Fibroblast of villous mesenchyme (primary cell): ENCODE data around the gene CSMD2. TPM values are rescaled to one million over a fixed set of nuclear protein-coding genes. Genes with fewer than 3 reads are reported as not detected.

Experiments
- DNase-seq: peaks from one replicate; pipeline ENCODE4 v3.0.0-alpha.2; 2010; ENCODE audit warnings: low read depth
- H3K4me3 ChIP-seq: 2 replicates; pipeline ENCODE4 v1.5.1; 2011; ENCODE audit warnings: low read depth, mild to moderate bottlenecking, low read length
- total RNA-seq: library from RNA; depleted of rRNA; stranded (reverse); fragments of >200 nt; gene quantifications from 2 replicates; pipeline ENCODE4 v1.2.3, GENCODE V29; 2012
- TF ChIP-seq, protein P1 (sequence below): IDR thresholded peaks from 2 replicates; pipeline ENCODE4 v1.5.1; 2012; ENCODE audit warnings: low read depth, mild to moderate bottlenecking, low read length; ENCODE audit not compliant: insufficient read depth

CSMD2 gene
- total RNA-seq, 1 donor = 3.0 TPM

DNA sequence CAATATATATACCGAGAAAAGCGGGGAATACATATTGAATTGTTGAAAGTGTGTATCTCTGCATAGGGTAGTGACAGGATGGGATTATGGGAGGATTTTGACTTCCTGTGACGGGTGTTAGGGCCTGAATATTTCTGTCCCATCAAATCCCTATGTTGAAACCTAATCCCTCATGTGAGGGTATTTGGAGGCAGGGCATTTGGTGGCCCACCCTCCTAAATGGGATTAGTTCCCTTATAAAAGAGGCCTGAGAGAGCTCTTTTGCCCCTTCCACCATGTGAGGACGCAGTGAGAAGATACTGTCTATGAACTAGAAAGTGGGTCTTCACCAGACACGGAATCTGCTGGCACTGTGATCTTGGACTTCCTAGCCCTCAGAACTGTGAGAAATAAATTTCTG, 555.3 kb downstream of the CSMD2 start:
- H3K4me3 ChIP-seq = no peak overlapping the region
- DNase-seq = no peak
- TF ChIP-seq, protein P1, sequence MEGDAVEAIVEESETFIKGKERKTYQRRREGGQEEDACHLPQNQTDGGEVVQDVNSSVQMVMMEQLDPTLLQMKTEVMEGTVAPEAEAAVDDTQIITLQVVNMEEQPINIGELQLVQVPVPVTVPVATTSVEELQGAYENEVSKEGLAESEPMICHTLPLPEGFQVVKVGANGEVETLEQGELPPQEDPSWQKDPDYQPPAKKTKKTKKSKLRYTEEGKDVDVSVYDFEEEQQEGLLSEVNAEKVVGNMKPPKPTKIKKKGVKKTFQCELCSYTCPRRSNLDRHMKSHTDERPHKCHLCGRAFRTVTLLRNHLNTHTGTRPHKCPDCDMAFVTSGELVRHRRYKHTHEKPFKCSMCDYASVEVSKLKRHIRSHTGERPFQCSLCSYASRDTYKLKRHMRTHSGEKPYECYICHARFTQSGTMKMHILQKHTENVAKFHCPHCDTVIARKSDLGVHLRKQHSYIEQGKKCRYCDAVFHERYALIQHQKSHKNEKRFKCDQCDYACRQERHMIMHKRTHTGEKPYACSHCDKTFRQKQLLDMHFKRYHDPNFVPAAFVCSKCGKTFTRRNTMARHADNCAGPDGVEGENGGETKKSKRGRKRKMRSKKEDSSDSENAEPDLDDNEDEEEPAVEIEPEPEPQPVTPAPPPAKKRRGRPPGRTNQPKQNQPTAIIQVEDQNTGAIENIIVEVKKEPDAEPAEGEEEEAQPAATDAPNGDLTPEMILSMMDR = no peak

DNA sequence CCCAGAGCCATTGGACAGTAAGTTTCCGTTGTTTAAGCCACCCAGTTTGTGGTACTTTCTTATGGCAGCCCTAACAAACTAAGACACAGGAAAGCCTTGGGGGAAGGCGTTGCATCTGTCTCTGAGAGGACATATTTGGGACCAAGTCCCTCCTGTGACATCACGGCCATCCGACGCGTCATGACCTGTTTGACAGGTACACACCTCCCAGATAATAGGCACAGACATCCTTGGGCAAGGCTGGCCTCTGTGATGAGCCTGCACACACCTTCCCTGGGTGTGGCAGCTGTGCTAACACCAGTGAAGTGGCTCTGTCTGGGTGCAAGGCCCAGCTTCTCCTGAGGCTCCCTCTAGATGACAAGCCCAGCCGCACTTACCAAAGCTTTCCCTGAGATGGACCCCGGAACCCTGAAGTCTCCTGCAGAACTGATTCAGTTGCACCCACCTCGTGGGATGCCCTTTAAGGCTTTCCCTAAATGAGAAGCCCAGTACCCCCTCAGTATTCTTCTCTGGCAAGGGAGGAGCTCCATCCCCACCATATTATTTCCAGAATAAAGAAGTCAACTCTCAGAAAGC, 556.1 kb downstream of the CSMD2 start:
- no peak for DNase-seq
- TF ChIP-seq, protein P1 = no peak
- no peak overlapping the region for H3K4me3 ChIP-seq

DNA sequence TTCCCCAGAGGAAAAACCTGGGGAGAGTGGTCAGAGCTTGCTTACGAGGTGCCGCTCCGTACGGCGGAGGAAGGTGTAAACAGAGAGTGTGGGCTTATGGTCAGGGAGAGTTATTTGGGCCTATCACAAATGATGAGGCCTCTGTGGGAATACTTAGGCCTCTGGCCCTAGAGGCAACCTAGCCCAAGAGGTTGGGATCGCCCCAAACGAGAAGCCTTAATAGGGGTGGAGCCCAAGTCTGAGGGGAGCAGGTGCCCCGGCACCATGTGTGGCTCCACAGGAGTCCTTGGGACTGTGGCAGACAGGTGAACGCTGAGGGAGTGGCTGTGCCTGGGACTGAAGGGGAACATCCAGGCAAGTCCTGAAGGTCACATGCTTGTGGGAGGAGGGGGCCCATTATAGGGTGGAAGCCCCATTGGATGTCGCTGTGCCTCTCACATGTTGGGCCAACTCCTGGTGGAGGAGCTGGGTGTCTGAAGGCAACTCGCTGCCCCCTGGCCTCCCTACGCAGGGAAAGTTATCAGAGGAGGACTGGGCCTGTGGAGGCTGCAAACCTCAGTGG, 557.5 kb downstream of the CSMD2 start:
- no peak overlapping the region for H3K4me3 ChIP-seq
- TF ChIP-seq, protein P1 = no peak

GRCh38 chr1:33606272-33606671, 558.8 kb downstream of the CSMD2 start:
- H3K4me3 ChIP-seq = no peak overlapping the region
- DNase-seq = no peak
- TF ChIP-seq, protein P1 = no peak

More for the DNA sequence above, 557.5 kb downstream of the CSMD2 start:
- DNase-seq = no peak

DNA sequence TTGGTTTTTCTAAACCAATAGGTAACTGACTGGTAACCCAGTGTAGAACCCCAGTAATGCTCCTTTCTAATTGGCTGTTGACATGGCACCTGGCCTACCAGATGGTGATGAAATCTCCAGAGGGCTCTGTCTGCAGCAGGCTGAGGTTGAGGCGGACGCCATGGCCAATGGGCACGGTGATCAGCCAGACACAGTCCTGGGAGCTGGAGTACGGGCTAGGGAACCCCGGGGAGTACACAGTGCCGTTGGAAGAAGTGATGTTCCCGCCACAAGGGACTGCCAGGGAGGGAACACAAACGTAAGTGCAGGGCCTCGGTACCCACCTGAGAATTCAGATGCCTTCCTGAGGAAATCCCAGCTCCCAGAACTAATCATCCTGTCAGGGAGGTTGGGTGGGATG, 562.8 kb downstream of the CSMD2 start:
- no peak for DNase-seq
- TF ChIP-seq, protein P1 = no peak
- no peak overlapping the region for H3K4me3 ChIP-seq

DNA sequence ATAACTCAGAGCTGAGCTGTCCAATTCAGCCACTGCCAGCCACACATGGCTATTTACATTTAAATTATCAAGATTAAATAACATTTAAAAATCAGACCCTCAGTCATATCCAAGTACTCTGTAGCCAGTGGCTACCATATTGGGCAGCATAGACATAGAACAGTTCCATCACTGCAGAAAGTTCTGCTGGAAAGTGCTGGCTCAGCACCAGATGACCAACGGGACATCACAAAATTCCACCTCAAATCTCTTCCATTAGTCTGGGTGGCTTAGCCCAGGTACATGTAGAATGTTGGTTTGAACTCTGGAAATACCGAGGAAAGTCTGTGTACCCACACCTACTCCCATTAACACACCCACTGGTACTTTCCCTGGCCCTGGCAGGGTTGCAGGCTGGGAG, 563.3 kb downstream of the CSMD2 start:
- no peak for DNase-seq
- TF ChIP-seq, protein P1 = no peak

More for the DNA sequence above, 563.3 kb downstream of the CSMD2 start:
- no peak overlapping the region for H3K4me3 ChIP-seq
